ENCODE results near the gene SNRPD3.
"Not testable (repeated sequence)": the region's sequence is repeated elsewhere in the genome, so short reads cannot be mapped to it uniquely, and the experiment has no call there.

SNRPD3 gene

GRCh38 chr22:24607429-24607983, 51.7 kb downstream of the SNRPD3 start:
- Histone ChIP-seq H3K27ac (ENCODE audit: insufficient read depth, low read length, poor library complexity, severe bottlenecking) (peak overlapping the region; percentile 63), H3K4me3 (ENCODE audit: insufficient read depth, low read depth, low read length, poor library complexity, severe bottlenecking) (peak overlapping the region; percentile 35)
- not testable (repeated sequence) for H3K27me3 ChIP-seq (replicated peaks; ENCODE audit: control insufficient read depth, insufficient read depth, low read length, poor library complexity, severe bottlenecking); H3K36me3 ChIP-seq (ENCODE audit: control insufficient read depth, insufficient read depth, low read length); H3K4me1 ChIP-seq (ENCODE audit: control insufficient read depth, insufficient read depth, low read length, poor library complexity, severe bottlenecking); H3K9me3 ChIP-seq (ENCODE audit: control insufficient read depth, low read length)
- DNase-seq = peak; percentile 28 to 46 (median 37)

- DNase-seq; H3K27me3 ChIP-seq (replicated peaks; ENCODE audit: control insufficient read depth, insufficient read depth, low read length, poor library complexity, severe bottlenecking); H3K4me1 ChIP-seq (ENCODE audit: control insufficient read depth, insufficient read depth, low read length, poor library complexity, severe bottlenecking); H3K9me3 ChIP-seq (ENCODE audit: control insufficient read depth, low read length); H3K36me3 ChIP-seq (ENCODE audit: control insufficient read depth, insufficient read depth, low read length): not testable (repeated sequence)
- H3K4me3 ChIP-seq (ENCODE audit: insufficient read depth, low read depth, low read length, poor library complexity, severe bottlenecking) = peak overlapping the region; percentile 35
- peak overlapping the region; percentile 63 for H3K27ac ChIP-seq (ENCODE audit: insufficient read depth, low read length, poor library complexity, severe bottlenecking)
Observed at GRCh38 chr22:24608327-24608726, 52.5 kb downstream of the SNRPD3 start.

GRCh38 chr22:24609888-24610287, 54.1 kb downstream of the SNRPD3 start:
- H3K9me3 ChIP-seq (ENCODE audit: control insufficient read depth, low read length); H3K4me1 ChIP-seq (ENCODE audit: control insufficient read depth, insufficient read depth, low read length, poor library complexity, severe bottlenecking); H3K4me3 ChIP-seq (ENCODE audit: insufficient read depth, low read depth, low read length, poor library complexity, severe bottlenecking); H3K27me3 ChIP-seq (replicated peaks; ENCODE audit: control insufficient read depth, insufficient read depth, low read length, poor library complexity, severe bottlenecking); H3K36me3 ChIP-seq (ENCODE audit: control insufficient read depth, insufficient read depth, low read length); DNase-seq; H3K27ac ChIP-seq (ENCODE audit: insufficient read depth, low read length, poor library complexity, severe bottlenecking): not testable (repeated sequence)

- H3K27ac ChIP-seq (ENCODE audit: insufficient read depth, low read length, poor library complexity, severe bottlenecking); H3K4me3 ChIP-seq (ENCODE audit: insufficient read depth, low read depth, low read length, poor library complexity, severe bottlenecking); H3K36me3 ChIP-seq (ENCODE audit: control insufficient read depth, insufficient read depth, low read length); H3K4me1 ChIP-seq (ENCODE audit: control insufficient read depth, insufficient read depth, low read length, poor library complexity, severe bottlenecking); H3K9me3 ChIP-seq (ENCODE audit: control insufficient read depth, low read length); H3K27me3 ChIP-seq (replicated peaks; ENCODE audit: control insufficient read depth, insufficient read depth, low read length, poor library complexity, severe bottlenecking); DNase-seq: not testable (repeated sequence)
Observed at GRCh38 chr22:24614794-24615193, 59.0 kb downstream of the SNRPD3 start.

GRCh38 chr22:24621244-24621643, 65.4 kb downstream of the SNRPD3 start:
- not testable (repeated sequence) for H3K4me3 ChIP-seq (ENCODE audit: insufficient read depth, low read depth, low read length, poor library complexity, severe bottlenecking); H3K4me1 ChIP-seq (ENCODE audit: control insufficient read depth, insufficient read depth, low read length, poor library complexity, severe bottlenecking); H3K36me3 ChIP-seq (ENCODE audit: control insufficient read depth, insufficient read depth, low read length); DNase-seq; H3K27ac ChIP-seq (ENCODE audit: insufficient read depth, low read length, poor library complexity, severe bottlenecking); H3K9me3 ChIP-seq (ENCODE audit: control insufficient read depth, low read length); H3K27me3 ChIP-seq (replicated peaks; ENCODE audit: control insufficient read depth, insufficient read depth, low read length, poor library complexity, severe bottlenecking)

- DNase-seq; H3K36me3 ChIP-seq (ENCODE audit: control insufficient read depth, insufficient read depth, low read length); H3K4me1 ChIP-seq (ENCODE audit: control insufficient read depth, insufficient read depth, low read length, poor library complexity, severe bottlenecking); H3K9me3 ChIP-seq (ENCODE audit: control insufficient read depth, low read length); H3K27ac ChIP-seq (ENCODE audit: insufficient read depth, low read length, poor library complexity, severe bottlenecking); H3K27me3 ChIP-seq (replicated peaks; ENCODE audit: control insufficient read depth, insufficient read depth, low read length, poor library complexity, severe bottlenecking); H3K4me3 ChIP-seq (ENCODE audit: insufficient read depth, low read depth, low read length, poor library complexity, severe bottlenecking): not testable (repeated sequence)
Observed at GRCh38 chr22:24622596-24622995, 66.8 kb downstream of the SNRPD3 start.

All from effector memory CD4-positive, alpha-beta T cell (primary cell).